Kidney (tissue), 14 donors: Measurements from ENCODE around the gene DEPP1. TPM values are rescaled to one million over a fixed set of nuclear protein-coding genes. Genes with fewer than 3 reads are reported as not detected.

Experiments used
- DNase-seq, 5 donors: peaks; one replicate each; pipeline ENCODE4 v3.0.0-alpha.2; 2013 to 2020
- FAIRE-seq: peaks from 2 replicates; lab custom pipeline; 2012; peaks lifted over from hg19 to GRCh38; lab: Jason Lieb, UNC
- H3K27ac ChIP-seq, 2 donors: one replicate each; pipeline ENCODE4 v1.7.0; 2013; ENCODE audit warnings: low read depth in 2 of 2, low read length in 2 of 2, inconsistent platforms in 1 of 2
- H3K27me3 ChIP-seq: one replicate; pipeline ENCODE4 v1.7.1; 2013; ENCODE audit warnings: low read length, inconsistent platforms; ENCODE audit not compliant: control insufficient read depth, insufficient read depth
- H3K36me3 ChIP-seq, 3 donors: one replicate each; pipeline versions ENCODE4 v1.7.0 to v1.7.1; 2013; ENCODE audit warnings: low read length in 3 of 3, control low read depth in 1 of 3, inconsistent platforms in 1 of 3; ENCODE audit not compliant: insufficient read depth in 3 of 3, control insufficient read depth in 2 of 3
- H3K4me1 ChIP-seq, 3 donors: one replicate each; pipeline versions ENCODE4 v1.7.0 to v1.7.1; 2013; ENCODE audit warnings: low read length in 3 of 3, inconsistent platforms in 1 of 3, low read depth in 1 of 3; ENCODE audit not compliant: control insufficient read depth in 2 of 3, insufficient read depth in 2 of 3
- H3K4me3 ChIP-seq, 3 donors: one replicate each; pipeline versions ENCODE4 v1.7.0 to v1.8.1; 2013; ENCODE audit warnings: low read length in 3 of 3, control low read depth in 1 of 3, inconsistent platforms in 1 of 3
- H3K9ac ChIP-seq, 3 donors: one replicate each; pipeline versions ENCODE4 v1.7.0 to v1.7.1; 2013; ENCODE audit warnings: low read length in 3 of 3, control low read depth in 1 of 3, inconsistent platforms in 1 of 3
- H3K9me3 ChIP-seq, 3 donors: one replicate each; pipeline versions ENCODE4 v1.7.0 to v1.7.1; 2013; ENCODE audit warnings: low read length in 3 of 3, control low read depth in 1 of 3, inconsistent platforms in 1 of 3; ENCODE audit not compliant: control insufficient read depth in 2 of 3, insufficient read depth in 1 of 3
- CTCF ChIP-seq: IDR thresholded peaks from 3 replicates; pipeline ENCODE4 v1.5.1; 2012; ENCODE audit warnings: mild to moderate bottlenecking, moderate library complexity, borderline replicate concordance; ENCODE audit not compliant: insufficient read depth; ENCODE audit errors: extremely low read depth
- intact Hi-C: fragments of 100-400 bp; cut with DNase I; formaldehyde crosslinking; loops from one replicate; pipeline ENCODE4 v1.11.1; 2022
- polyA plus RNA-seq: library from polyadenylated mRNA; stranded (reverse); fragments of 350-450 nt; fragmentation: Illumina TruSeq; extraction: RNeasy Lipid Tissue Mini Kit (QIAGEN cat#74804); gene quantifications from one replicate; pipeline ENCODE4 v1.2.3, GENCODE V29; 2014; ENCODE audit warnings: low read depth, low replicate concordance; ENCODE audit not compliant: insufficient read depth
- total RNA-seq: library from RNA; stranded (reverse); fragmentation: NEBNext Ultra II Directional; extraction: Animal tissue kit (Norgen Biotek cat#: 25700); gene quantifications from one replicate; pipeline ENCODE4 v1.2.1, GENCODE V29; 2021
- donor health status: control.
- donor health status: control.
- donor health status: control.
- donor health status: control.
- donor health status: control.
- donor health status: DM: yes; HTN: yes; CAD: no.
- donor health status: Normal renal cell carcinoma (clear cell type).

Gene DEPP1
- total and polyA plus RNA-seq, 2 donors from 2014 or later = 44.4 to 146 TPM

- peaks cover 0 to 46% (median 26%) of the 10 kb centered on the region in 3 donors for H3K4me1 ChIP-seq
- DNase-seq = peak in 2 of 5 donors; percentile 44 to 81
- H3K9ac ChIP-seq = peak overlapping the region in 1 of 3 donors; percentile 23
- H3K9me3 ChIP-seq = no peaks in the 10 kb centered on the region
- peaks cover 0 to 38% (median 9%) of the 10 kb centered on the region in 3 donors for H3K36me3 ChIP-seq
- H3K27me3 ChIP-seq = no peaks in the 10 kb centered on the region
- H3K27ac ChIP-seq = peak overlapping the region; percentile 49 to 79
- no peak for FAIRE-seq
- no peak for TF ChIP-seq CTCF
- intact Hi-C loops = no loop called here
- H3K4me3 ChIP-seq = no peak overlapping the region
Observed at GRCh38 chr10:44981172-44982113, 2.8 kb upstream of the DEPP1 start.

GRCh38 chr10:44980309-44981171 is 1.9 kb upstream of the DEPP1 start:
- intact Hi-C loops = no loop called here
- Histone ChIP-seq H3K27me3 (no peaks in the 10 kb centered on the region), H3K9ac (peak overlapping the region in 1 of 3 donors; percentile 23), H3K9me3 (no peaks in the 10 kb centered on the region), H3K4me1 (peaks cover 0 to 52% (median 35%) of the 10 kb centered on the region in 3 donors), H3K36me3 (peaks cover 0 to 41% (median 9%) of the 10 kb centered on the region in 3 donors), H3K27ac (peak overlapping the region in 1 of 2 donors; percentile 79), H3K4me3 (no peak overlapping the region)
- FAIRE-seq (no peak), DNase-seq (peak in 2 of 5 donors; percentile 60 to 75)
- no peak for TF ChIP-seq CTCF

- no peaks in the 10 kb centered on the region for H3K27me3 ChIP-seq
- H3K27ac ChIP-seq = peak overlapping the region; percentile 97 to 98
- no peak for FAIRE-seq
- peaks cover 0 to 34% (median 4%) of the 10 kb centered on the region in 3 donors for H3K36me3 ChIP-seq
- H3K4me1 ChIP-seq = peaks cover 0 to 51% (median 42%) of the 10 kb centered on the region in 3 donors
- H3K9ac ChIP-seq = peak overlapping the region in 2 of 3 donors; percentile 12 to 47
- DNase-seq = peak in 1 of 5 donors; percentile 57
- intact Hi-C loops = no loop called here
- H3K9me3 ChIP-seq = no peaks in the 10 kb centered on the region
- TF ChIP-seq CTCF = no peak
- peak overlapping the region in 1 of 3 donors; percentile 94 for H3K4me3 ChIP-seq
Observed at GRCh38 chr10:44979281-44980191, 927 bp upstream of the DEPP1 start.
